EL (cell line): Measurements from ENCODE around the gene RAPGEF1.

Experiments
- DNase-seq: peaks from one replicate; pipeline ENCODE4 v3.0.0-alpha.2; 2016

Gene RAPGEF1

DNA sequence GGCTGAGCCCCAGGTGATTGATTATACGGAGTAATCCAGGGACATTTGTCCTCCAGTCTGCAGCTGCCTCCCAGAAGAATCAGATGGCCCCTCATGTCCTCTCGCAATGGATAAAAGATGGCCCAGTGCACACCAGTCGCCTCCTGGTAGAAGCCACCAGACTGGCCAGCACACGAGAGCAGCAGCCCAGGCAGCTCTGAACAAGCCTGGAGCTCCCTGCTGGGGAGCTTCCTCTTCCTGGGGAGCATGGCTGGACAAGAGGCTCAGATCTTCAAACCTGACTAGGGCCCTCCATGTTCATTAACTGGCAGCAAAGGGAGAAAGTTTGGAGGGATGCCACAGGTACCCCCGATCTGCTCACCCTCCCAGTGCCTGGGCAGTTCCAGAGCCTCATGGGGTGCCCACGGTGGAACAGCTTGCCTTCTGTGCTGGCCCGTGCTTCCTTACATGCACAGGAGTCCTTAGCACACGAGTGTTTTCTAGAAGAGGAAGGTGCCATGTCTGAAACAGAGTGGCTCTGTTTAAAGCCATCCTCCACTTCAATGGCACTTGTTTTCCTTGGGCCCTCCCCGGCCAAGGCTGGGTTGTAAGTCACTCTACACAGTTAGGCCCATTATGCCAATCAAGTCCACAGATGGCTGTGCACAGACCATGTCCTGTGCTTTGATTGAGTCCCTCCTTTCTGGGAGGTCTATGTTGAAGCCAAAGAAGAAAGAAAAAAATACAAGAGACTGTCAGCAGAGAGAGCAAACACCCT is 118.9 kb downstream of the RAPGEF1 start:
- DNase-seq = no peak

DNA sequence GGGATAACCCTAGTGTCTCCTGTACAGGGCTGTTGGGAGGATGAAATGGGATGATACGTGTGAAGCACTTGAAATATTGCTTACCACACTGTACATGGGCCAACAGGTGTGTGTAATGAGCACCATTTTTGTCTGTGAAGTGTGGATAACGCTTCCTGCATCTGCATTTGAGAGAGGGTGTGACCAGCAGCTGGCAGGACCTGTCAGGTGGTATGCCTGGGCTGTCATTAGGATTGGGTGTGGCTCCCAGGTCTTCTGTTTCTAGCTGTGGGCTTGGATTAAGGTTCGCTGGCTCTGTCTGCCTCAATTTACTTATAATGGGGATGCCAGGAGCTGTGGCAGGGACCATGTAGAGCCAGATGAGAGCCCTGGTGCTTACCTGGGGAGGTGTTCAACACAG is 120.2 kb downstream of the RAPGEF1 start:
- DNase-seq = no peak

DNA sequence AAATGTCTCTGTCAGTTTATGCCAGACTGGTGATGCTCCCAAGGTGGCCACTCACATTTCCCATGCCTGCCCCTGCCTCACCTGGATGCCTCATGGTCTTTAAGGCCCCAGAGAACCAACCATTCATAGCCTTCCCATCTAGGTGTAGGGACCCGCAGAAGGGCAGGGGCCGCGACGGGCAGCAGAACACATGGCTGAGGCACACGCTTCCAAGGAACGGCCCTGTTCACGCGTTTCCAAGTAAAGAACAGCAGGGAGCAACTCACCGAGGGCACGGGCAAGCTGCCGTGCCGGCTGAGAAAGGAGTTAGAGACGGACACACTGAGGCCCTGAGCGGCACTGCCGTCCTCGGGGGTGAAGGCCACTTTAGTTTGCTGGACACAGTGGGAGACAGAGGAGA is 121.1 kb downstream of the RAPGEF1 start:
- no peak for DNase-seq

DNA sequence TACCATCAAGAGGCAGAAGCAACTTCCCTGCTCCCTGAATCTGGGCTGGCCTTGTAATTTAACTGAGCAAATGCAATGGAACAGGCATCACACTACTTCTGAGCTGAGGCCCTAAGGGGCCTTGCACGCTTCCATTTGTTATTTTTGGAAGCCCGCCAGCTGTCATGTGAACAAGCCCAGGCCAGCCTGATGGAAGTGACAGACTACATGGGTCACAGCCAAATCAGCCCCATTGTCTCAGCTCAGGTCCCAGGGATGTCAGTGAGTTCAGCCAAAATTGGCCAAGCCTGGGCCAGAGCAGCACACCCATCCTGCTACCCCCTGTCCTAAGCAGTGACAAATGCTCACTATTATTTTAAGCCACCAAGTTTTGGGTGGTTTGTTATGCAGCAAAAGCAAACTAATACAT is 121.8 kb downstream of the RAPGEF1 start:
- peak; percentile 17 for DNase-seq

DNA sequence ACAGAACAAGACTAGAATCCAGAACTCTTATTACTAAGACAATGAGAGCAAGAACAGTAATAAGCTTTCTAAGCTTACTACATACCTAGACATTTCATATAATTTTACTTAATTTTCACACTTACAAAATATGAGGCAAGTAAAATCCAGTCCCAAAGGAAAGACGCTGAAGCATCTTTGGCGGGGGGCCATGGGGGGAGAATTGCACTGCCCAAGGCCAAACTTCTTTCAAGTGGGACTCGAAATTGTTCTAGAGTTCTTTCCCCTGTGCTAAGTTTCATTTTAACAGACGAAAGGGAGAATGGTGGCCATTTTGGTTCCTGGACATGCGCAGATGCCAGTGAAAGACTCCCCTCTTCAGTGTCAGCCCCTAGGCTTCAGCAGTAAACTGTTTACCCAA is 122.3 kb downstream of the RAPGEF1 start:
- no peak for DNase-seq

DNA sequence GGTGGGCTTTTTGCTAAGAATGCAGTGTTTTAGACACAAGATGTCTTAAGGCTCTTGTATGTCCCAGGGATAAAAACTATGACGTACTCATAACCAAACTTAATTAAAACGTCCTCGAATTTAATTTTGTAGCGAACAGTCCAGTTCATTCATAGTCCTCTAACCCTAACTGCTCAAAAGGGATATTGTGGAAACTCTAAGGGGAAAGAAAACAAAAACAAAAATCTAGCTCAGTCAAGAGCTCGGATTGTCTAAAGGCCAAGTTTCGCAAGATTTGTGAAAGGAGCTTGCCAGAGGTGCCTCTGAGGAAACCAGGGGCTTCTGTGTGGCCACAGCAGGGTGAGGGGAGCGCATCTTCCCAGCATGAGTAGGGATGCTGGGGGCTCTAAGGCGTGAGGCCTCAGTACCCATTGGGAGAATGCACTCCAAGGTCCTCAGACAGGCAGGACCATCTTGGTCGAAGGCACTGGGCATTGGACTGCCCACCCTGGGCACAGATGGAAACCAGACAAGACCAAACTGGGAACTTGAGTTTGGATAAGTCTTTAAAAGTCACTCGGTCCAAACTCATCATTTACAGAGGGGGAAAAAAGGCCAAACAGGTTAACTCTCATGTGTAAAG is 122.8 kb downstream of the RAPGEF1 start:
- DNase-seq = no peak

DNA sequence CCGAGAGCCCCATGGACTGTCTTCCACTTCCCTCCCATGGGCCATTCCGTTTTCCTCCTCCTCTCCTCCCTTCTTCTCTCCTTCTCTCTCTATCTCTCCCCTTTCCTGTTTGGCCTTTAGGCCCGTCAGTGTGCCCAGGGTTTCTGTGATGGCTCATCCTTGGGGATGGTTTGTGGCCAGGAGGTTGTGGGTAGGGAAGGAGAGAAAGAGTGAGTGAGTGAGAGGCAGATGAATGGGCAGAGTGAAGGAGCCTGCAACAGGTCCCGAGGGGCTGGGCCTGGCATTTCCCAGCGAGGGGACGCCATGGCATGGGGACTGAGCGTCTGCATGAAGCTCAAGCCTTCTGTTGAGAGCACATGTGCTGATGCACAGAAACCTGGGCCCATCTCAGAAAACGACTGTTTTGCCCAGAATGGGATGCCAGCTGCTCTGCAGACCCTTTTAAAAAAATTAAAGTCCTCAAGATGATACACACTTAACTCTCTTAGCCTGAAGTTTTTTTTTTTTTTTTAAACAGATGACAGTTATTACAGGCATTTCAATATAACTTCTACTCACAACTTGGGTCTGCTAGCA is 125.4 kb downstream of the RAPGEF1 start:
- DNase-seq = no peak

DNA sequence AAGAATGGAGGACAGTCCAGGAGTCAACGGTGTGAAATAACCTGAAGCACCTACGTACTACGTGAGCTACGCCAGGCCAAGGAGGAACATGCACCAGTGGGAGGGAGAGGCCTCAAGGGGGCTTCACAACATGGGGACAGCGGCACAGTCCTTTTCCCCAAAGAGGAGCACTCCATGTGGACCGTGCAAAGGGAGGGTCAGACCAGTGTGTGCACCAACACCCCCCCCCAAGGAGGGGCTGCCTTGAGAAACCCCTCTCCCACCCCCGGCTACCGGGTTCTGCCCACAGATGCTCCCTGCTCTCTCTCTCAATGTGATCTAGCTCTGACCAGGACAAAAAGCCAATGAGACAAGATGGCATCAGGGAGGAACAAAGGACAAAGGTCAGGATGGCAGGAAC is 126.0 kb downstream of the RAPGEF1 start:
- DNase-seq = no peak

DNA sequence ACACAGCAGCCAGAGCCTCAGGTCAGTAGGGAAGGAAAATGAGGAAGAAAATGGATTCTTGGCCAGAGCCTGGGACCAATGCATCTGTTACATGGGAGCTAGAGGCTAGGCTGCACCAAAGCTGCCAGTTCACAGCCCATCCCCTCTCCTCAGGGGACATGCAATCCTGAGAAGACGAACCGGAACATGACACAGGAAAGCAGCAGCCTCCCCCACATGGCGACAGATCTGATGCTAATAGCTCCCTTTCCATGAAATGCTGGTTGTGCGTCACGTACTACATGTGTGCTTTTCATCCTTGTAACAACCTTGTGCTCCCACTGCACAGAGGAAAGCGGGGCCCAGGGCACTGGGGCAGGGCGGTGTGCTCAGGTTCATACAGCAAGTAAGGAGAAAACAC is 127.0 kb downstream of the RAPGEF1 start:
- DNase-seq = no peak

DNA sequence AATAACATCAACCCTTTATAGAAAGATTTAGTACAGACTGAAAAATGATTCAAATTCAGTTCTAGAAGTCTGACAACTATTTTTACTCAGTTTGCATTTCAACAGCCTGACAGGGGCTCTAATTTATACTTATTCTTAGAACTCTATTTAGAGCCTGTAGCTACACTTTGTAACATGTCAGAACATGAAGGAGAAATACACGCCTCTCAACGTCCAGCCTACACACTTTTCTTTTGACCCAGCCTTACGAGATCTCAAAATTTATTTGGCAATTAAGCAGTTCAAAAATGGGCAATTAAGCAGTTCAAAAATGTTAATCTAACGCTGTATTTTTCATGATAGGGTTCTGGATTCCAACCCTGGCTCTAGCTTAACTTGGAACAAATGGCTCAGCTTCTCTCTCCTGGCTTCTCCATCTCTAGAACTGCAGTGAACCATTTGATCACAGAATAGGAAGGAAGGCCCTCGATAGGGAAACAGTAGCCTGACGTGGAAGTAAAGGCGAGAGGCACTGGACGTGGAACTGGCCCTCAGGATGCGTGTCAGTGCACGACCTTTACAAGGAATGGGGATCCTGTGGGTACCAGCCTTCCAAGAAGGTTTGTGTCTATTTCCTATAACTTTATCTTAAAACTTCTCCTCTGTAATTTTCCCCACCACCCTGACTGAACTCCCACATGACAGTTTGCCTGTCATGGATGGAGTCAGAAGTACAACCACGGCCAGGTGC is 128.1 kb downstream of the RAPGEF1 start:
- no peak for DNase-seq

DNA sequence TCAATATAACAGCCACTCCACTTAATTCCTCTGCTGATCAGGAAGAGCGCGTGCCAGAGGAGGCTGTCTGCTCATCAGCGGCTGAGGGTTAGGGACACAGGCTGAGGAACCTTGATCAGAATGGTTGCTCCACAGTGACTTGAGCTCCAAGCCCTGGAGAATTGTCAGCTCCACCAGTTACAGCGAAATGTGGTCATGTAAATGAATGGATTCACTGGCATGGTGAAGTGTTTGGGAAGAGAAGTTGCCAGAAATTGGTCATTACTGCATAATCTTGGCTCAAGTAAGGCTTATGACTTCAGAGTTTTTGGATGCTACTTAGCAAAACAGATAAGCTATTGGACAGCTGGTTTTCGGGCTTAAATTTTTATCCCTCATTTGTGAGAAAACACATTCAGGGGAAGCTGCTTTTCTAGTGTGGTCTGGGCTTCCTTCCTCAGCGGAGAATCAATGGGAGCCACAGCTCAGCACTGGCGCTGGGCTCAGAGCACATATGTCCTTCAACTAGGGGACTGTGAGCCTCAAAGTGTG is 129.6 kb downstream of the RAPGEF1 start:
- peak; percentile 14 for DNase-seq

DNA sequence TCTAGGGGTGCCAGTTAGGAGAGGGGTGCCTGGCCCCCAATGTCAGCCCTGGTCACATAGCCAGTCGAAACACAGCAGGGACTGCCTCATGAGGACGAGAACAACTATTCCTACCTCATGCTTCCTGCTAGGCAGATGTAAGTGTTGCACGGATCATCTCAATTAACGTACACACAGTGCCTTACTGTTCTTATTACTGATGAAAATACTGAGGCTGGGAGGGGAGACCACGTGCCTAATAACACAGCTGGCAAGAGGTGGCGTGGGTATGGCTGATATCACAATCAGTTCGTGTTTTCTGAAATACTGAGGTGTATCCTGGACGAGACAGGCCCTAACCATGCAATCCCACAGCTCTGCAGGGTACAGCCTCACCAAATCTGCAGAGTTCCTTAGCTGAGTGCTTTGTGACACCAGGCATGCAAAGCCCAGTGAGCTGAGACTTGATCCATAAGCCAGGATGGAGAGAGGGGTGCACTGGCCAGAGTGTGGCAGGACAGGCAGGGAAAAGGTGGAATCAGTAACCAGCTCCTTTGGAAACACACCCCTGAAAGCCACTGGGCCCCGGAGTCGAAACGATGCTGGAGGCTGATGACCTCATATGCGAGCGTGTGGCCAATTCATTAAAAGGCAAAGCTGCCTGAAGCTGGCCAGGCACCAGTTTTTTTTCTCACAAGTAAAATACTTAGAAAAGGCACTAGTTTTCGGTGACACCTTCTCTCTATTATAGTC is 130.6 kb downstream of the RAPGEF1 start:
- peak; percentile 81 for DNase-seq

DNA sequence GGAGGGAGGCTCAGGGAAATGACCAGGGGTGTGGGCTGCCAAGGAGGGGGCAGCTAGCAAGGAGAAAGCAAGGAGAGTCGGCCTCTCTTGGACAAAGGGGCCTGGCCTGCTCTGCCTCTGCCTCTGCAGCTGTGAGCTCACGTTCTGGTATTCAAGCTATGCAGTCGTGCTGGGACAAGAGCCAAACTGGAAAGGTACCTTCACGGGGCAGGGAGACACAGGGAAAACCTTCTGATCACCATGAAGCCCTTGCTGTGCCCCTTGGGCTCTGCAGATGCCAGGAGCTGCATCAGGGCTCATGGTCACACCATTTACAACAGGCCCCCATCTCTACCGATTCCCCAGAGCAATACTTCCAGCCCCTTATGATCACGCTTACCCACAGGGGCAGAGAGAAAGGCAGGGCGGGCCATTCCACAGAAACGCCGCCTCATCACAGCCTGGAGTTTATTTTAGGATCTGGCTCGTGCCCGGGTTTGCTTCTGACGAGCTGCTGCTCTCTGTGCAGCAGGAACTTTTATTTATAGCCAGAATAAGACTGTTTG is 131.3 kb downstream of the RAPGEF1 start:
- peak; percentile 95 for DNase-seq

DNA sequence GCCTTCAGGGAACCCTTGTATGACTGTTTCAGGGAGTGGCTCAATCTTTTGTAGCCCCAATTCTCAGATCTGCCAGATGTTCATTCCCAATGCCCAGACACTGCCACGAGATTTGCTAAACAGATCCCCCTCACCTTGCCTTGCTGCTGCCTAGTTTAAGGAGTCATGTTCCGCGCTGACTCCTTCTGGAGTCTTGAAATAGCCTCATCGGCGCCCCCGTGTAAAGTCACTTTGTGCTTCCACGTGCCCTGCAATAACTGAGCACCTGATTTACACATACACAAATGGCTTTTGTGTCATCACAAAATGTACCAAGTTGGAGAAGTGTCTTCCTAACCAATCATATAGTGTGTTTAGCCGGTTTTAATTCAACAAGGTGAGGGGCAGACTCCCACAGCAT is 132.3 kb downstream of the RAPGEF1 start:
- no peak for DNase-seq

DNA sequence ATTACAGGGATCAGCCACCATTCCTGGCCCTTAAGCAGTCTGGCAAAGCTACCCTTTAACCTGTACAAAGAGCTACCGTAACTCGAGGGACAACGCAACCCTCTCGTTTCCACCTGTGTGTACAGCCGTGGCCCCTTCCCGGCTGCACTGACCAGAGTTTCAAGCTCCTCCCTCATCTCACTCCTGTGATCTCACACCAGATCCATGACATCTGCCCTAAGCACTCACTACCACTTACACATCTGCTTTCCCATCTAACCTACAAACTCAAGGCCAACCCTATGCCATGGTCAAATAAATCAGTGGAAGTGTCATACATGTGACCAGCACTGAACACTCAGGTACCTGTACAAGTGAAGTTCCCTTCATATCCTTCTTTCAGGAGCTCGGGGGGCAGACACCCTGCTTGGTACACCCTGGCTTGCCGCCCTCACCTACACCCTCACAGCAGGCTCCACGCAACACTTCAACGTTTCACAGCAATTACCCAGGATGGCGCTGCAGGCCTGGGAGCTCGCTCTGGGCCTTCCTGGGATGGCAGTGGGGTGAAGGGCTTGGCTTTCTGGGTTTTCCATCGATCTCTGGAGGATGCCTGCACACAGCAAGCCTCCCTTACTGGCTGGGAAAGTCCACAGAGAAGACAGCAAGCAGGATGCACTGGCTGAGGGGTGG is 132.8 kb downstream of the RAPGEF1 start:
- no peak for DNase-seq

DNA sequence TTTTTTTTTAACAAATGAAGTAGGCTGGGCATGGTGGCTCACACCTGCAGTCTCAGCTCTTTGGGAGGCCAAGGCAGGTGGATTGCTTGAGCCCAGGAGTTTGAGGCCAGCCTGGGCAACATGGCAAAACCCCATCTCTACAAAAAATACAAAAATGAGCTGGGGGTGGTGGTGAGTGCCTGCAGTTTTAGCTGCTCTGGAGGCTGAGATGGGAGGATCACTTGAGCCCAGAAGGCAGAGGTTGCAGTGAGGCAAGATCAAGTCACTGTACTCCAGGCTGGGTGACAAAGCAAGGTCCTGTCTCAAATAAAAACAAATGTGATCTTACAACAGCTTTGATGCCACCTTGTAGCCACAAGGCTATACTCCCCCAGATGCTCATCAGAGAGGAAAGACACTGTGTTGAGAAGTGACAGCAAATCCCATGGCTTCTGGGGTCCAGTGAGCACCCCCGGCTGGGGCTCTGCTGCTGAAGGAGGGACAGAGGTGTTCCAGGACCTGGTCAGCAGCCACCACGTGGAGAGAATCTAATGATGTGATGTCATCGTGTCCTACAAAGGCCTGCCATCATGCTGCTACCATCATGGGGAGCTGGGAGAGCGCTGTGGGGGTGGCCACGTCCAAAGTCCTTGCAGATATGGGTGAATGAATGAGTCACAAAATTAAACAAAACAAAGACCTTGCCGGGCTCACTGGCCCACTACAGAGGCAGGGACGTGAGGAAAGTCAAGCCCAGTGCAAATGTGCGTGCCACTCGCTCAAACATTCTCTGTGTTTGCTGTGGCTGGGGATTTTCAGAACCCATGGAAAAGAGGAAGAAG is 133.9 kb downstream of the RAPGEF1 start:
- peak; percentile 33 for DNase-seq

DNA sequence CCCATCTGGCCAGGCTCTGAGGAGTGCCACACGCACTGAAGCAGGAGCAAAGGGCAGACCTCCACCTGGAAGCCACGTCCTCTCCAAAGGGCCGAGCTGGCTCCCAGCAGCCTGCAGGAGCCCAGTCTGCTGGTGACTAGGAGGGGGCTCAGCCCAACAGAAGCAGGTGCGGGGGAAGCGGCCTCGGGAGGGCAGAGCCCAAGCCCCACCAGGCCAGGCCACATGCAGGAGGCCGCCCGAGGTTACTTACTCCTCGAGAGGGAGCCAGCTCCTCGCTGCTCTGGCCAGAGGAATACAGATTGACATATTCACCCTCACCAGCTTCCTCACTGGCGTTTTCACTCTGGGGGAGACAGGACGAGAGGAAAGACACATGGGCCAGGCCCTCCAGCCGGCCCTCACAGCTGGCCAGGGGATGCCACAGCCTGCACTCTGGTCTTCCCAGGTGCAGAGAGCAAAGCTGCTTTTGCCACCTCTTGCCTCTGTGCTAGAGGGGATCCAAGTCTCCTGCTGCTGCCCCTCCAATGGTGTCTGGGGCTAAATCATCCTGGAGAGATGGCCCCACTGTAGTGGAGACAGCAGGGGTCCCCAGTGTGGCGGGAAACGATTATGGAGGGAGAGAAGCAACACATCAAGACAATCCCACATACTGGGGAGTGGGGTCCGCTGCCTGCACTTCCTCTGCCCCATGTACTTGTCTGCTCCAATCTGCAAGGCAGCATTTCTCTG is 136.0 kb downstream of the RAPGEF1 start:
- no peak for DNase-seq

DNA sequence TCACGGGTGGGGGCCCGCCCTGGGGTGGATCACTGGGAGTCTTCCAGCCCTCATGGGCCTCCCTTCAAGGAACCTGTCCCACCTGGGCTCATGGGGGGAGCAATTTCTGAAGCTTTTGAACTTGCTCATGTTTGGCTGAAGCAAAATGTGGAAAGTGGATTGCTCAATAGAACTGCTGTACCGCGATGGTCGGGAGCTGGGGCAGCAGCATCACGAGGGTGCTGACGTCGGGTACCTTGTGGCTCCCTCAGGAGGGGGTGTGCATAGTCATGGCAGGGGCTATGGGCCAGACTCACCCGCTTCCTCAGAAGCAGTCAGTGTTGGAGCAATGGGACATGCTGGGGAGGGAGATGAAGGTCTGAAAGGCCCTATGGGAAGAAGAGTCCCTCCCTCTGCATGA is 136.7 kb downstream of the RAPGEF1 start:
- no peak for DNase-seq

DNA sequence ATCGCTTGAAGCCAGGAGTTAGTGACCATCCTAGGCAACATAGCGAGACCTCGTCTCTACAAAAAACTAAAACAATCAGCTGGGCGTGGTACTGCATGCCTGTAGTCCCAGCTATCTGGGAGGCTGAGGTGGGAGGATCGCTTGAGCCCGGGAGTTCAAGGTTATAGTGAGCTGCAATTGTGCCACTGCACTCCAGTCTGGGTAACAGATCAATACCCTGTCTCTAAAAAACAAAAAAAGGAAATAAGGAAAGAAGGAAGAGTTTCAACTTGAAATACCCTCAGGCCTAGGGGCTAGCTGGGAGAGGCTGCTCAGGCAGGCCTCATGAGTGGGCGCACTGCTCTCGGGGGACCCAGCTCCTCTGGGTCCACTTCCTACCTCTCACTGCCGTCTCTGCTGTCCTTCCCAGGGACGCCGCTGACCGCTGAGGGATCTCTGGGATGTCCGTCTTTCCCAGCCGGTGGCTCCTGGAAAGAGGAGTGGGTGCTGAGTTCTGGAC is 138.1 kb downstream of the RAPGEF1 start:
- no peak for DNase-seq

DNA sequence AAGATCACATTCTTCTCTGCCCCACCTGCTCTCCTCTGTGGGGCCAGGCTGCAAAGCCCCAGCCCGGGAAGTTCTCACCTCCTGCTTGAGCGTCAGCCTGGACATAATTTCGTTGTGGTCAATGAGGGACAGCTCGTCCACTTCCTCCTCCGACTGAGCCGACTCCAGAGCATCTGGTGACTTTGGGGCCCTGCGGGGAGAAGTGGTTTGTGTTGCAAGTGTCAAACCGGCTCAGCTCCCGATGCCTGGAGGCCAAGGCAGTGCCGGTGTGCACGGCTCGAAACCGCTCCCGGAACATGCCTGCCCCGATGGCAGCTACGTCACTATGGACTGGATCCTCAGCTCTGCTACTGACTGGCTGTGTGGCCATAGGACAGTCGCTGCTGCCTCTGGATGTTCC is 141.8 kb downstream of the RAPGEF1 start:
- no peak for DNase-seq
